H9 (cell line): ENCODE measurements around the gene CCDC178. TPM values are rescaled to one million over a fixed set of nuclear protein-coding genes. Genes with fewer than 3 reads are reported as not detected.

Experiments used
- DNase-seq: peaks from one replicate; pipeline ENCODE4 v3.0.0-alpha.2; 2017
- H2AFZ ChIP-seq: one replicate; pipeline ENCODE4 v1.6.1; 2013; ENCODE audit warnings: mild to moderate bottlenecking, low read length, control low read depth, moderate library complexity
- H2AK5ac ChIP-seq: 2 replicates; pipeline ENCODE4 v1.6.1; 2013; ENCODE audit warnings: low read length, control low read depth, mixed read lengths; ENCODE audit not compliant: insufficient read length
- H2BK120ac ChIP-seq: one replicate; pipeline ENCODE4 v1.6.1; 2013; ENCODE audit warnings: low read depth, mild to moderate bottlenecking, low read length, control low read depth, inconsistent platforms; ENCODE audit not compliant: poor library complexity, severe bottlenecking
- H2BK12ac ChIP-seq: 2 replicates; pipeline ENCODE4 v1.6.1; 2013; ENCODE audit warnings: low read length, control low read depth, mixed read lengths, low read depth; ENCODE audit not compliant: insufficient read length
- H2BK15ac ChIP-seq: 2 replicates; pipeline ENCODE4 v1.6.1; 2013; ENCODE audit warnings: low read depth, low read length, control low read depth
- H2BK20ac ChIP-seq: one replicate; pipeline ENCODE4 v1.6.1; 2013; ENCODE audit warnings: low read depth, mild to moderate bottlenecking, low read length, control low read depth, inconsistent platforms; ENCODE audit not compliant: poor library complexity, severe bottlenecking
- H2BK5ac ChIP-seq: 2 replicates; pipeline ENCODE4 v1.6.1; 2013; ENCODE audit warnings: low read length, control low read depth, mixed read lengths; ENCODE audit not compliant: insufficient read length
- H3K14ac ChIP-seq: 2 replicates; pipeline ENCODE4 v1.6.1; 2013; ENCODE audit warnings: low read length, control low read depth; ENCODE audit not compliant: insufficient read depth
- H3K18ac ChIP-seq: 2 replicates; pipeline ENCODE4 v1.6.1; 2013; ENCODE audit warnings: low read depth, mild to moderate bottlenecking, mixed read lengths, low read length, control low read depth; ENCODE audit not compliant: insufficient read length
- H3K23ac ChIP-seq: 2 replicates; pipeline ENCODE4 v1.6.1; 2013; ENCODE audit warnings: low read length, control low read depth, mixed read lengths, low read depth; ENCODE audit not compliant: insufficient read length
- H3K23me2 ChIP-seq: 2 replicates; pipeline ENCODE4 v1.6.1; 2013; ENCODE audit warnings: low read depth, mild to moderate bottlenecking, mixed read lengths, low read length, control low read depth; ENCODE audit not compliant: insufficient read length, poor library complexity, severe bottlenecking
- H3K27ac ChIP-seq: 2 replicates; pipeline ENCODE4 v1.5.1; 2013; ENCODE audit warnings: low read length, control low read depth, mixed read lengths, low read depth; ENCODE audit not compliant: insufficient read length
- H3K27me3 ChIP-seq: 2 replicates; pipeline ENCODE4 v1.6.1; 2013; ENCODE audit warnings: low read length, control low read depth, inconsistent platforms; ENCODE audit not compliant: insufficient read depth
- H3K4ac ChIP-seq: 2 replicates; pipeline ENCODE4 v1.6.1; 2013; ENCODE audit warnings: low read depth, mild to moderate bottlenecking, control low read depth, inconsistent platforms, low read length, moderate library complexity
- H3K4me1 ChIP-seq: 2 replicates; pipeline ENCODE4 v1.6.1; 2013; ENCODE audit warnings: low read length, control low read depth, inconsistent platforms; ENCODE audit not compliant: insufficient read depth
- H3K4me2 ChIP-seq: 2 replicates; pipeline ENCODE4 v1.6.1; 2013; ENCODE audit warnings: low read length, control low read depth, mixed read lengths; ENCODE audit not compliant: insufficient read length, insufficient read depth
- H3K56ac ChIP-seq: 2 replicates; pipeline ENCODE4 v1.6.1; 2013; ENCODE audit warnings: low read depth, mild to moderate bottlenecking, mixed read lengths, low read length, control low read depth; ENCODE audit not compliant: insufficient read length
- H3K79me1 ChIP-seq: 2 replicates; pipeline ENCODE4 v1.6.1; 2013; ENCODE audit warnings: low read depth, mild to moderate bottlenecking, moderate library complexity, low read length, control low read depth, inconsistent platforms; ENCODE audit not compliant: insufficient read depth, poor library complexity, severe bottlenecking
- H3K79me2 ChIP-seq: 2 replicates; pipeline ENCODE4 v1.6.1; 2013; ENCODE audit warnings: low read length, control low read depth, inconsistent platforms; ENCODE audit not compliant: insufficient read depth
- H3K9ac ChIP-seq: 2 replicates; pipeline ENCODE4 v1.6.1; 2013; ENCODE audit warnings: low read length, control low read depth, mixed read lengths; ENCODE audit not compliant: insufficient read length; ENCODE audit errors: extremely low read depth
- H3K9me3 ChIP-seq: one replicate; pipeline ENCODE4 v1.6.1; 2013; ENCODE audit warnings: low read depth, low read length, inconsistent platforms; ENCODE audit not compliant: control insufficient read depth
- H3T11ph ChIP-seq: one replicate; pipeline ENCODE4 v1.6.1; 2013; ENCODE audit warnings: mild to moderate bottlenecking, low read length, control low read depth, inconsistent platforms
- H4K20me1 ChIP-seq: one replicate; pipeline ENCODE4 v1.6.1; 2013; ENCODE audit not compliant: control insufficient read depth, insufficient read length, insufficient read depth
- H4K5ac ChIP-seq: 2 replicates; pipeline ENCODE4 v1.6.1; 2013; ENCODE audit warnings: low read depth, mild to moderate bottlenecking, mixed read lengths, low read length, control low read depth; ENCODE audit not compliant: insufficient read length
- H4K8ac ChIP-seq: replicated peaks from 2 replicates; pipeline ENCODE4 v1.6.1; 2013; ENCODE audit warnings: low read length, control low read depth, mixed read lengths, low read depth; ENCODE audit not compliant: insufficient read length
- H4K91ac ChIP-seq: 2 replicates; pipeline ENCODE4 v1.6.1; 2013; ENCODE audit warnings: low read depth, mild to moderate bottlenecking, moderate library complexity, mixed read lengths, low read length, control low read depth; ENCODE audit not compliant: insufficient read length
- H3K27ac Mint-ChIP-seq, 3 experiments: 2 replicates in 2 of 3; 3 replicates in 1 of 3; pipeline ENCODE4 v1.8.0; 2020 to 2021; ENCODE audit warnings: mixed read lengths in 3 of 3, mild to moderate bottlenecking in 1 of 3, moderate library complexity in 1 of 3
- H3K27me3 Mint-ChIP-seq: 2 replicates; pipeline ENCODE4 v1.8.0; 2021; ENCODE audit warnings: low read depth, mild to moderate bottlenecking, moderate library complexity, mixed read lengths
- H3K36me3 Mint-ChIP-seq, 3 experiments: 2 replicates in 2 of 3; 3 replicates in 1 of 3; pipeline ENCODE4 v1.8.0; 2020 to 2021; ENCODE audit warnings: low read depth in 3 of 3, mixed read lengths in 3 of 3; ENCODE audit not compliant: insufficient read depth in 1 of 3
- H3K4me1 Mint-ChIP-seq, 2 experiments: 2 replicates each; pipeline ENCODE4 v1.8.0; 2020; ENCODE audit warnings: mixed read lengths in 2 of 2
- H3K4me3 Mint-ChIP-seq, 2 experiments: 2 replicates in 1 of 2; 3 replicates in 1 of 2; pipeline ENCODE4 v1.8.0; 2020 to 2021; ENCODE audit warnings: mild to moderate bottlenecking in 2 of 2, mixed read lengths in 2 of 2, moderate library complexity in 1 of 2
- H3K9me3 Mint-ChIP-seq, 2 experiments: 2 replicates in 1 of 2; 3 replicates in 1 of 2; pipeline ENCODE4 v1.8.0; 2020; ENCODE audit warnings: mild to moderate bottlenecking in 2 of 2, mixed read lengths in 2 of 2, moderate library complexity in 1 of 2
- WGBS: extraction: QIAGEN DNeasy Blood & Tissue Kit; methylation state at CpG from one replicate; pipeline ENCODE4 v1.1.7; 2013; ENCODE audit warnings: missing lambda C conversion rate, low lambda C conversion rate, mixed read lengths; ENCODE audit not compliant: insufficient read length; ENCODE audit errors: extremely low coverage; 5-methylcytosine and 5-hydroxymethylcytosine counted together
- total RNA-seq: library from RNA; stranded (reverse); gene quantifications from 2 replicates; pipeline ENCODE4 v1.2.1, GENCODE V29; 2021
- TF ChIP-seq, protein P1 (sequence below): fragments of 200-600 bp; sonication (generic); conservative IDR thresholded peaks from 3 replicates; pipeline ENCODE4 v1.8.0; 2021; ENCODE audit warnings: antibody characterized with exemption, mild to moderate bottlenecking

The CCDC178 gene
- total RNA-seq, 1 experiment from 2014 or later, result not detected

GRCh38 chr18:32891130-32891529 is 549.4 kb downstream of the CCDC178 start:
- no peak overlapping the region for H2BK20ac ChIP-seq
- peaks cover 30 to 32% of the 10 kb centered on the region in 2 experiments for H3K4me1 Mint-ChIP-seq
- no peaks in the 10 kb centered on the region for H3K27me3 ChIP-seq
- H3K36me3 Mint-ChIP-seq, result peaks cover under 1 to 4% (median under 1%) of the 10 kb centered on the region in 3 experiments
- no peaks in the 10 kb centered on the region for H3K79me2 ChIP-seq
- peaks cover under 1 to 6% of the 10 kb centered on the region in 2 experiments for H3K9me3 Mint-ChIP-seq
- no peak overlapping the region for H3T11ph ChIP-seq
- no peak overlapping the region for H4K5ac ChIP-seq
- no peak for DNase-seq
- no peak overlapping the region for H2BK12ac ChIP-seq
- no peak overlapping the region for H3K18ac ChIP-seq
- H3K27ac Mint-ChIP-seq, result no peak overlapping the region
- no CpG with 5 or more reads among the region's 2 CpGs for WGBS
- H3K56ac ChIP-seq, result no peak overlapping the region
- H3K4me1 ChIP-seq, result peaks cover 9% of the 10 kb centered on the region; the same call in 1 of the 2 replicates
- no peak overlapping the region for H3K14ac ChIP-seq
- no peaks in the 10 kb centered on the region for H3K79me1 ChIP-seq
- no peak overlapping the region for H3K4me3 Mint-ChIP-seq
- no peak overlapping the region for H4K91ac ChIP-seq
- H3K23ac ChIP-seq, result no peak overlapping the region
- TF ChIP-seq, protein P1, sequence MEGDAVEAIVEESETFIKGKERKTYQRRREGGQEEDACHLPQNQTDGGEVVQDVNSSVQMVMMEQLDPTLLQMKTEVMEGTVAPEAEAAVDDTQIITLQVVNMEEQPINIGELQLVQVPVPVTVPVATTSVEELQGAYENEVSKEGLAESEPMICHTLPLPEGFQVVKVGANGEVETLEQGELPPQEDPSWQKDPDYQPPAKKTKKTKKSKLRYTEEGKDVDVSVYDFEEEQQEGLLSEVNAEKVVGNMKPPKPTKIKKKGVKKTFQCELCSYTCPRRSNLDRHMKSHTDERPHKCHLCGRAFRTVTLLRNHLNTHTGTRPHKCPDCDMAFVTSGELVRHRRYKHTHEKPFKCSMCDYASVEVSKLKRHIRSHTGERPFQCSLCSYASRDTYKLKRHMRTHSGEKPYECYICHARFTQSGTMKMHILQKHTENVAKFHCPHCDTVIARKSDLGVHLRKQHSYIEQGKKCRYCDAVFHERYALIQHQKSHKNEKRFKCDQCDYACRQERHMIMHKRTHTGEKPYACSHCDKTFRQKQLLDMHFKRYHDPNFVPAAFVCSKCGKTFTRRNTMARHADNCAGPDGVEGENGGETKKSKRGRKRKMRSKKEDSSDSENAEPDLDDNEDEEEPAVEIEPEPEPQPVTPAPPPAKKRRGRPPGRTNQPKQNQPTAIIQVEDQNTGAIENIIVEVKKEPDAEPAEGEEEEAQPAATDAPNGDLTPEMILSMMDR, result no peak
- no peak overlapping the region for H3K4ac ChIP-seq
- H2BK120ac ChIP-seq, result no peak overlapping the region
- H4K20me1 ChIP-seq, result no peaks in the 10 kb centered on the region
- peaks cover 2% of the 10 kb centered on the region for H3K9me3 ChIP-seq
- H3K23me2 ChIP-seq, result no peaks in the 10 kb centered on the region
- no peak overlapping the region for H3K4me2 ChIP-seq
- H3K27ac ChIP-seq, result no peak overlapping the region
- H3K9ac ChIP-seq, result no peak overlapping the region
- H4K8ac ChIP-seq, result no peak overlapping the region
- H2BK15ac ChIP-seq, result no peak overlapping the region
- H2AFZ ChIP-seq, result no peak overlapping the region
- peaks cover 2% of the 10 kb centered on the region; the same call in 1 of the 2 replicates for H3K27me3 Mint-ChIP-seq
- no peak overlapping the region for H2AK5ac ChIP-seq
- H2BK5ac ChIP-seq, result no peak overlapping the region
